HG02610 (cell line): Measurements from ENCODE around the gene WNK2.

Experiments
- ATAC-seq: cut with Tn5 transposase; IDR thresholded peaks from one replicate; pipeline ENCODE4 v1.9.1; 2021; ENCODE audit warnings: mild to moderate bottlenecking, moderate library complexity; ENCODE audit not compliant: unreplicated experiment

WNK2 gene

GRCh38 chr9:93291536-93292287 lies 107.8 kb downstream of the WNK2 start:
- ATAC-seq = no peak

- ATAC-seq = no peak
Measured at GRCh38 chr9:93292288-93292615, 108.3 kb downstream of the WNK2 start.

GRCh38 chr9:93292664-93293328 lies 108.9 kb downstream of the WNK2 start:
- ATAC-seq = no peak

- ATAC-seq = no peak
Measured at GRCh38 chr9:93294011-93294410, 110.1 kb downstream of the WNK2 start.

GRCh38 chr9:93295031-93295430 lies 111.1 kb downstream of the WNK2 start:
- ATAC-seq = no peak

- ATAC-seq = no peak
Measured at GRCh38 chr9:93295456-93296076, 111.6 kb downstream of the WNK2 start.

GRCh38 chr9:93296889-93297480 lies 113.0 kb downstream of the WNK2 start:
- no peak for ATAC-seq

GRCh38 chr9:93297659-93298497 lies 113.9 kb downstream of the WNK2 start:
- ATAC-seq = no peak

GRCh38 chr9:93298498-93299417 lies 114.8 kb downstream of the WNK2 start:
- no peak for ATAC-seq

GRCh38 chr9:93299418-93300174 lies 115.7 kb downstream of the WNK2 start:
- ATAC-seq = no peak

- ATAC-seq = no peak
Measured at GRCh38 chr9:93300175-93300572, 116.2 kb downstream of the WNK2 start.

GRCh38 chr9:93300585-93301081 lies 116.7 kb downstream of the WNK2 start:
- ATAC-seq = no peak

GRCh38 chr9:93301291-93301811 lies 117.4 kb downstream of the WNK2 start:
- ATAC-seq = no peak

GRCh38 chr9:93301911-93302541 lies 118.1 kb downstream of the WNK2 start:
- ATAC-seq = no peak

- no peak for ATAC-seq
Measured at GRCh38 chr9:93302586-93303257, 118.8 kb downstream of the WNK2 start.

- ATAC-seq = no peak
Measured at GRCh38 chr9:93303258-93303771, 119.4 kb downstream of the WNK2 start.

- no peak for ATAC-seq
Measured at GRCh38 chr9:93303806-93304573, 120.1 kb downstream of the WNK2 start.
